Ammon's horn (tissue), 1 donor: ENCODE measurements around the gene CEP112.
"Not testable (repeated sequence)": the region's sequence is repeated elsewhere in the genome, so short reads cannot be mapped to it uniquely, and the experiment has no call there.

Source experiments
- DNase-seq: peaks from one replicate; pipeline ENCODE4 v3.0.0-alpha.2; 2016; ENCODE audit warnings: low spot score

Gene CEP112

GRCh38 chr17:65783845-65784334, 408.0 kb downstream of the CEP112 start:
- DNase-seq, result peak; percentile 19

- DNase-seq, result not testable (repeated sequence)
These were observed 409.7 kb downstream of the CEP112 start for GRCh38 chr17:65782104-65782706.

GRCh38 chr17:65780111-65780510, 411.8 kb downstream of the CEP112 start:
- no peak for DNase-seq

GRCh38 chr17:65776890-65777289, 415.0 kb downstream of the CEP112 start:
- DNase-seq, result no peak

GRCh38 chr17:65774787-65775186, 417.1 kb downstream of the CEP112 start:
- DNase-seq, result no peak

- DNase-seq, result no peak
These were observed 418.9 kb downstream of the CEP112 start for GRCh38 chr17:65772989-65773388.

- DNase-seq, result no peak
These were observed 420.2 kb downstream of the CEP112 start for GRCh38 chr17:65771704-65772103.

GRCh38 chr17:65763786-65764185, 428.1 kb downstream of the CEP112 start:
- DNase-seq, result no peak

GRCh38 chr17:65762973-65763372, 429.0 kb downstream of the CEP112 start:
- DNase-seq, result no peak

- DNase-seq, result no peak
These were observed 432.4 kb downstream of the CEP112 start for GRCh38 chr17:65759532-65759931.

GRCh38 chr17:65756760-65757159, 435.2 kb downstream of the CEP112 start:
- no peak for DNase-seq

- no peak for DNase-seq
These were observed 436.1 kb downstream of the CEP112 start for GRCh38 chr17:65755799-65756198.

- no peak for DNase-seq
These were observed 437.3 kb downstream of the CEP112 start for GRCh38 chr17:65754630-65755029.

- no peak for DNase-seq
These were observed 437.9 kb downstream of the CEP112 start for GRCh38 chr17:65754081-65754480.

GRCh38 chr17:65753348-65753747, 438.6 kb downstream of the CEP112 start:
- no peak for DNase-seq

GRCh38 chr17:65751263-65751662, 440.7 kb downstream of the CEP112 start:
- DNase-seq, result no peak

GRCh38 chr17:65750631-65751115, 441.3 kb downstream of the CEP112 start:
- peak; percentile 35 for DNase-seq

- no peak for DNase-seq
These were observed 441.8 kb downstream of the CEP112 start for GRCh38 chr17:65750166-65750565.

GRCh38 chr17:65749479-65749878, 442.5 kb downstream of the CEP112 start:
- DNase-seq, result no peak

- DNase-seq, result no peak
These were observed 446.7 kb downstream of the CEP112 start for GRCh38 chr17:65745241-65745640.

- no peak for DNase-seq
These were observed 448.7 kb downstream of the CEP112 start for GRCh38 chr17:65743308-65743655.

- no peak for DNase-seq
These were observed 449.3 kb downstream of the CEP112 start for GRCh38 chr17:65742403-65743307.

- DNase-seq, result no peak
These were observed 450.2 kb downstream of the CEP112 start for GRCh38 chr17:65741710-65742109.
